DOHH2 (cell line): ENCODE data around the gene FBN1.

ENCODE experiments used
- CTCF ChIP-seq: fragments of 200-600 bp; sonication (generic); IDR thresholded peaks from one replicate; pipeline ENCODE4 v1.5.1; 2014; ENCODE audit warnings: antibody characterized with exemption, mild to moderate bottlenecking, low read depth, low read length; ENCODE audit not compliant: poor library complexity, severe bottlenecking
- EZH2phosphoT487 ChIP-seq: fragments of 200-600 bp; sonication (generic); IDR thresholded peaks from 2 replicates; pipeline ENCODE4 v1.6.1; 2017; ENCODE audit warnings: borderline replicate concordance, mild to moderate bottlenecking, antibody characterized with exemption, low read length, moderate library complexity, mixed read lengths

GRCh38 chr15:48481802-48482201, 163.7 kb downstream of the FBN1 start:
- no peak for TF ChIP-seq CTCF
- no peak for TF ChIP-seq EZH2phosphoT487
